Left cardiac atrium (tissue), 4 donors: ENCODE results near the gene NPEPL1. TPM values are rescaled to one million over a fixed set of nuclear protein-coding genes. Genes with fewer than 3 reads are reported as not detected.

Source experiments
- ATAC-seq, 2 donors: fragments of 200-7000 bp; cut with Tn5 transposase; one replicate each; pipeline ENCODE4 v1.9.1; 2020; ENCODE audit warnings: mild to moderate bottlenecking in 2 of 2, moderate library complexity in 2 of 2
- DNase-seq: peaks from one replicate; pipeline ENCODE4 v3.0.0-alpha.2; 2020
- intact Hi-C, 2 donors: fragments of 100-400 bp; cut with DNase I; formaldehyde crosslinking; loops; one replicate each; pipeline versions ENCODE4 v1.14.1 to v1.15.1; 2022 to 2023
- total RNA-seq, 2 donors: library from RNA; stranded (reverse); fragmentation: NEBNext Ultra II Directional; extraction: Animal tissue kit (Norgen Biotek cat#: 25700); gene quantifications; one replicate each; pipeline ENCODE4 v1.2.1, GENCODE V29; 2021
- donor health status: DM: no; HTN: yes; CAD: no.
- donor health status: DM: no; HTN: yes; CAD: no; lungs with severe emphysema.
- donor health status: DM: yes; HTN: yes; CAD: no.
- donor health status: Dilated cardiomyopathy.

The NPEPL1 gene
- total RNA-seq, 2 donors from 2014 or later: 19.7 to 20.0 TPM

DNA sequence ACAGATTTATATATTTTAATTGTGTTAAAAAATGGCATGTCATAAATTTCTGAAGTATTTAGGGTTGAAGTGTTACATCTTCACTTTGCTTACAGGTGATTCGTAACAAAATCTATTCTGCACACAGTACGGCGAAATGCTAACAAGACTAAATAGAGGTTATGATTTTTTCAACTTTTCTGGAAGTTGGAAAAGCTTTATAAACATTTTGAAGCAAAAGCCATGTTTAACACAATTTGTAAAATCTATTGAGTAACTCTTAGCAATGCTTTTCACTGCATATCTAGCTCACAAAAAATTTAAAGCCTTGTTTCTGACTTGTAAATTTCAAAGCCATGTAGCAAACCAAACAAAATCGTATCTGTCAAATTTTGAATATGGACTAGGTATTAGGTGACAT is 38.3 kb upstream of the NPEPL1 start:
- ATAC-seq (no peak), DNase-seq (no peak)
- intact Hi-C loops: loop anchor here in 1 of 2 donors (5.0 to 10.0 kb wide), 2 partner anchors 180 to 417 kb away; no protein-coding TSS in a partner anchor

GRCh38 chr20:58655328-58656107 is 37.1 kb upstream of the NPEPL1 start:
- DNase-seq (no peak), ATAC-seq (no peak)
- intact Hi-C loops: loop anchor here in 1 of 2 donors (10.0 kb wide), 1 partner anchor 179 kb away; no protein-coding TSS in a partner anchor

DNA sequence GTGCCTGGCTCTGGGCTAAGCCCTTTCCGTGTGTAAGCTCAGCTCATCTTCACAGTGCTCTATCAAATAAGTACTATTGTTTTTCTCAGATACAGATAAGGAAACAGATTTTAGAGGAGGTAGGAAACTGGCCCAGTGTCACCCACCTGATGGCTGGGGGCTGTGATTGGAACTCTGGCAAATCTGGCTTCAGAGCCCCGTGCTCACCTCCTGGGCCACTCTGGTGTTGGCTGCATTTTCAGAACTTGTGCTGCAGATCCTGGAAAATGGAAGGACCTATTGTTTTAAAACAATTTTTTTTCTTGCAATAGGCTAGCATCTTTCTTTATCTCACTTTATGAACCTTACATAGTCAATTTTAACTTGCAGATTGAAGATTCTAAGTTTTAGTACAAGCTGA is 35.8 kb upstream of the NPEPL1 start:
- DNase-seq (no peak), ATAC-seq (no peak)
- intact Hi-C loops: loop anchor here in 1 of 2 donors (10.0 kb wide), 1 partner anchor 178 kb away; no protein-coding TSS in a partner anchor

DNA sequence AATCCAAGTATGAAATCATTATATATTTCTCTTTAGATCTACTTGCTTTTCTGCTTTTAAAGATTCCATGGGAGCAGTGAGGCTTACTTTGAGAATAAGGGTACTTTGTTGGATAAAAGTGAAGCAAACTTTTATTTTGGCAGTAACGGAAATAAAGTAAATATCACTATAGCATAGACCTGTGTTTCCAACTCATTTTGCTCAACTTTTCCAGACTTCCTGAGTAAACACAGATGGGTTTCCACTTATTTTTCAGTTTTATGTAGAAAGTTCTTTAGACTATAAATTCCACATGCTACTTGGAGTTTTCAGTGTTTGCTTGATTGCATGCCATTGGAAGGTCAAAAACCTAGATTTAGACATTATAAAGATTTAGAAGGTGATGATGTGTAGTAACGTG is 35.3 kb upstream of the NPEPL1 start:
- DNase-seq (no peak), ATAC-seq (no peak)
- intact Hi-C loops: loop anchor here in 1 of 2 donors (10.0 kb wide), 1 partner anchor 178 kb away; no protein-coding TSS in a partner anchor

DNA sequence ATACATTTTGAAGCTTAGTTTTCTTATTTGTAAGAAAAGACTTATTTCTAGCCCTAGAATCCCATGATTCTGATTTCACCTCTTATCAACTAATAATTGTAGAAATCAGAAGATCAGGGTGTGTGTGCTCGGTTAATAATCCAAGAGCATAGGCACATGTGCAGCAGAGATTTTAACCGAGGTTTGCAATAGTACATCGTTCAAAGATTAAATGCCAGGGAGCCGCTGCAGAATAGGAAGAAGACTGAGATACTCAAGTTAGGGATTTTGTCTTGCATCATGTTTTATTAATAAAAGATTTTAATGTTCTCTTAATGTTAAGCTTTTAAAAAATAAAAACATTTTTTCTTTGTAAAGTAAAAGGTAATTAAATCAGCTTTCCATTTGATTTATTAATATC is 34.6 kb upstream of the NPEPL1 start:
- DNase-seq (no peak), ATAC-seq (no peak)
- intact Hi-C loops: loop anchor here in 1 of 2 donors (10.0 kb wide), 1 partner anchor 177 kb away; no protein-coding TSS in a partner anchor

GRCh38 chr20:58658760-58659159 is 33.8 kb upstream of the NPEPL1 start:
- no peak for DNase-seq
- ATAC-seq: no peak
- intact Hi-C loops: loop anchor here in 1 of 2 donors (10.0 kb wide), 1 partner anchor 176 kb away; no protein-coding TSS in a partner anchor

DNA sequence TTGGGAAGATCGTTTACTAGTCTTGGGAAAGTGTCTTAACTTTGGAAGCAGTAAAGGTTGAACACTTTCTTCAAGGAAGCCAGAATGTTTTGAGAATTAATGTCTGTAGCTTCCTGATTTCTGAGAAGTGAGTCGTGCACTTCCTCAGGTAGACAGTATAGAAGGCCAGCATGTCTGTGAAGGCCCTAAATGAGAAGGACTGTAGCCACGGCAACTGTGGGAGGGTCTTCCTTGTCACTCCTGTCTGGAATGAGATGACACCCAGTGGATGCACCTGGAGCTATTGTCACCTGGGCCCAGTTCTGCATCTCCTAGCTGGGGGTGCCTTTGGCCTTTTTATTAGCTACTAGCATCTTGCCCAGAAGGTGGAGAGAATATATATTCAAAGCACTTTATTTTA is 32.8 kb upstream of the NPEPL1 start:
- intact Hi-C loops: loop anchor here in 1 of 2 donors (10.0 kb wide), 1 partner anchor 175 kb away; no protein-coding TSS in a partner anchor
- ATAC-seq (no peak), DNase-seq (no peak)

GRCh38 chr20:58660855-58661597 is 31.6 kb upstream of the NPEPL1 start:
- ATAC-seq (no peak), DNase-seq (no peak)
- intact Hi-C loops: no loop called here

GRCh38 chr20:58661598-58662473 is 30.8 kb upstream of the NPEPL1 start:
- intact Hi-C loops: no loop called here
- no peak for DNase-seq
- peak in 1 of 2 donors; percentile 24 for ATAC-seq

- DNase-seq: no peak
- no peak for ATAC-seq
- intact Hi-C loops: no loop called here
Measured at GRCh38 chr20:58664331-58664730, 28.3 kb upstream of the NPEPL1 start.

GRCh38 chr20:58664883-58665282 is 27.7 kb upstream of the NPEPL1 start:
- DNase-seq: no peak
- intact Hi-C loops: no loop called here
- no peak for ATAC-seq

- DNase-seq (no peak), ATAC-seq (no peak)
- intact Hi-C loops: no loop called here
Measured at GRCh38 chr20:58665606-58666005, 27.0 kb upstream of the NPEPL1 start.

DNA sequence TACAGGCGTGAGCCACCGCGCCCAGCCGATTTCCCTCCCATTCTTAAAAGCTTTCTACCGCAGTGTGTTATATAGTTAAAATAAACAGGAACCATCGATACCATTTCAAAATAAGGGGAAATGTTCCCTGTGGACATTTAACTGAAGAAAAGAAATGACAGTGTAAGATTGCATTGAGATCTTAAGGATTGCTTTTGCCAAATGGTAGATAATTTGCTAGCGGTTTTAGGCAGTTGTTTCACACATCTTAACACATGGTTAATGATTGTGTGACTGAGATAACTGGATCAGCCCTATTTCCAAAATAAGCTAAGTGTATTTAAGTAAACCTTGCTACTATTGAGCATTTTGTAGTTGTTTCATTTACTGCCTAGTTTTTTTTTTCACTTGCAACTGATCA is 25.9 kb upstream of the NPEPL1 start:
- DNase-seq (no peak), ATAC-seq (no peak)
- intact Hi-C loops: no loop called here

GRCh38 chr20:58667975-58668374 is 24.6 kb upstream of the NPEPL1 start:
- ATAC-seq: no peak
- DNase-seq: no peak
- intact Hi-C loops: no loop called here

DNA sequence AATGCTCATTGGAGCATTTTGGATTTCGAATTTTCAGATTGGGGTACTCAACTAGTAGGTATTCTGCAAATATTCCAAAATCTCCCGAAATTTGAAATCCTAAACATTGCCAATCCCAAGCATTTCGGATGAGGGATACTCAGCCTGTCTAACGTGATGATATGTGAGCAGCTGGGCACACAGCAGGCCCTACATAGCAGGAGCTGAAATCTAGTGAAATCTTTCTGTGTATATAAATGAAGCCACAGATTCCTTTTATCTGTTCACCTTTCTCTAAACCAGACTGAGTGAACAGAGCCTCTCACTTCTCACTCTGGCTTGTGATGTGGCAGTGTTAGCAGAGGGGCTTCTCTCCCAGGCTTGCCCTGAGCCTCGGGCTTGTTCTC is 23.7 kb upstream of the NPEPL1 start:
- intact Hi-C loops: no loop called here

DNA sequence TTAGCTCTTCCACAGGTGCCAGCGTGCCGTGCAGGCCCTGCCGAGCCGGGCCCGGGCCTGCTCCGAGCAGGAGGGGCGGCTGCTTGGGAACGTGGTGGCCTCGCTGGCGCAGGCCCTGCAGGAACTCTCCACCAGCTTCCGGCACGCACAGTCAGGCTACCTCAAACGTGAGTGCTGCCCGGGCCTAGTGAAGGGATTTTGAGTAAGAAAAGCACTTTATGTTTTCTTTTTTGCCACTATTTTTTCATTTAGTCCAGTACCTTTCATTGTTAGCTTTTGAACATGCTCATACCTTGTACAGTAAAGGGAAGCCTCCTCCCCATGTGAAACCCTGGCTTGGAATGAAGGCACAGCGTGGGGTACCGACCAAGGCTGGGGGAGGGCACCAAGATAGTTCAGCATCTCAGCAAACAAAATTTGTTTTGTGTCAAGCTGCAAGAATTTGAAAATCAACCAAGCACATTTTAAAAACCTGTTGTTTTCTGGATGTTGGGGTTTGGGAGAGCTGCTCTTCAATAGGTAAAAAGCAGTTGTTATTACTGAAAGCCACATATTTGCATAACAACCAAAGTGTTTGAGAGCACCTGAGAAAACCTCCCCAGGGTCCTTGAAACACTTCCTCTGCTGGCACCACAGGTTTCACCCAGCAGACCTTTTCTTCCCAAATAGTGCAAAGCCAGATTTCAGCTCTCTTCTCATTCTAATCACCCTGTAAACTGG is 23.2 kb upstream of the NPEPL1 start:
- ATAC-seq (no peak), DNase-seq (no peak)
- intact Hi-C loops: no loop called here

More for the DNA sequence above, 23.7 kb upstream of the NPEPL1 start:
- no peak for ATAC-seq
- no peak for DNase-seq

- intact Hi-C loops: no loop called here
- no peak for ATAC-seq
Measured at GRCh38 chr20:58670102-58670501, 22.5 kb upstream of the NPEPL1 start.

DNA sequence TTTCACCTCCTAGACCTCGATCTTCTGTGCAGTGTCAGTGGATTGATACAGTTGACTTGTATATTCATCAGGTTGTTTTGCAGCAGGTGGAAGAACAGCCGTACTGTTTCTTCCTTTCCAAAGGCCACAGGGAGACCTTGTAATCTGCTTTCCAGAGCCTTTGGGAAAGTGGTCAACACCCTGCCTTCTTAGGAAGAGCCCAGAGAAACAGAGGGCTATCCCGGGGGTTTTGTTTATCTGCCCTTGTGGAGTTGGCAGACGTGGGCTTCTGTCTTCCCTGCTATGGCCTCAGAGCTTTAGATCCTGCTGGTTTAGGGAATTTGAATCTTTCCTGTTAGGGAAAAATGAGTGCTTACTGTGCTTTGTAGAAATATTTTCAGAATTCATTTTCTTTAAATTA is 21.9 kb upstream of the NPEPL1 start:
- intact Hi-C loops: no loop called here
- DNase-seq (no peak), ATAC-seq (no peak)

More at GRCh38 chr20:58670102-58670501, 22.5 kb upstream of the NPEPL1 start:
- no peak for DNase-seq

- DNase-seq: no peak
- intact Hi-C loops: no loop called here
- ATAC-seq: no peak
Measured at GRCh38 chr20:58673119-58673518, 19.5 kb upstream of the NPEPL1 start.
